IMR-90 (cell line): ENCODE data around the gene CXCL9.

Experiments used
- BHLHE40 ChIP-seq: fragments of 150-350 bp; IDR thresholded peaks from 2 replicates; pipeline ENCODE4 v1.6.1; 2016; ENCODE audit warnings: mild to moderate bottlenecking, low read depth, low read length
- CHD1 ChIP-seq: IDR thresholded peaks from 2 replicates; pipeline ENCODE4 v1.6.1; 2012; ENCODE audit warnings: low read depth, low read length, improper control_type of control experiment
- CTCF ChIP-seq: conservative IDR thresholded peaks from 2 replicates; pipeline ENCODE4 v1.5.1; 2012; ENCODE audit warnings: mild to moderate bottlenecking, low read depth, low read length, improper control_type of control experiment
- NFE2L2 ChIP-seq: fragments of 150-350 bp; IDR thresholded peaks from 2 replicates; pipeline ENCODE4 v1.6.1; 2016; ENCODE audit warnings: low read depth, mild to moderate bottlenecking, low read length
- POLR2A ChIP-seq: IDR thresholded peaks from 2 replicates; pipeline ENCODE4 v1.6.1; 2012; ENCODE audit warnings: mild to moderate bottlenecking, low read depth, low read length
- USF2 ChIP-seq: fragments of 150-350 bp; IDR thresholded peaks from 2 replicates; pipeline ENCODE4 v1.6.1; 2017; ENCODE audit warnings: mild to moderate bottlenecking, antibody characterized with exemption, low read length, low read depth

- no peak for TF ChIP-seq USF2
- TF ChIP-seq CTCF: no peak
- no peak for TF ChIP-seq POLR2A
- no peak for TF ChIP-seq NFE2L2
- no peak for TF ChIP-seq BHLHE40
- TF ChIP-seq CHD1: no peak
These were observed 26.7 kb downstream of the CXCL9 start for GRCh38 chr4:75980576-75980975.
